ENCODE measurements around the gene XPNPEP2.

Gene XPNPEP2

DNA sequence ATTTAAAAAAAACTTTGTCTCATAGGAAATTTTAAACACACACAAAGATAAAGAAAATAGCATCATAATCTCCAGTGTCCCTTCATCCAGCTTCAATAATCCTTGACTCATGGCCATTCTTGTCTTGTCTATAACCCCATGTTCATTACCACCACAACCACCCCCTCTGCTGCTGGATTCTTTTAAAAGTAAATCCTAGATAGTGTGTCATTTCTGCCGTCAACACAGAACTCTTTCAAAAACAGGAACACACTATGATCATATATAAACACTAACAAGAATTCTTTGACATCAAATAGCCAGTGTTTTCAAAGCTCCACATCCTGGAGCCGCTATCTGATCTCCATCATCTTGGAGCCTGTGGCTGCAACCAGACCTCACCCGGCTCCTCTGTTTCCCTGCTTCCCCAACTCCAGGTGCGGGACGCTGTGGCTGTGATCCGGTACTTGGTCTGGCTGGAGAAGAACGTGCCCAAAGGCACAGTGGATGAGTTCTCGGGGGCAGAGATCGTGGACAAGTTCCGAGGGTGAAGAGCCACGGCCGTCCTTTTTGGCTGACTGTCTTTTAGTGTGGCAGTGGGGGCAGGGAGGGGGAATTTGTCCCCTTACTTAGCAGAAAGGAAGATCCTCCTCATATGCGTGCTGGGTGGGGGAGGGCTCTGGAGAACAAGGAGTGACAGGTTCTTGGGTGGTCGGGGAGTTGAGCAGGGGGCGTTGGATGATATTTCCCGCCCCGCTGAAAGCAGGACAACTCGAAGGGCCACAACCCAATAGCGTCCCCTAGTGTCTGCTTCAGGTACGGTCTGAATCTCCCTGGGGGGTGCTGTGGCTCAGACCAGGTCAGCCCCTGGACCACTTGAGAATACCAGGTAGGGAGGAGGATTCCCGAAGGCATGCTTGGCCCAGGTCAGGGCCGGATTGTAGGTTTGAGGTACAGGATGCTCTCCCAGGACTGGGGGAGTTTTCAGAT lies 15.6 kb downstream of the XPNPEP2 start:
- H3K4me3 ChIP-seq (ENCODE audit: low read length), result no peak overlapping the region
- TF ChIP-seq ZNF274 (IDR thresholded peaks at IDR 0.05; ENCODE audit: low read depth, low read length), result no peak

DNA sequence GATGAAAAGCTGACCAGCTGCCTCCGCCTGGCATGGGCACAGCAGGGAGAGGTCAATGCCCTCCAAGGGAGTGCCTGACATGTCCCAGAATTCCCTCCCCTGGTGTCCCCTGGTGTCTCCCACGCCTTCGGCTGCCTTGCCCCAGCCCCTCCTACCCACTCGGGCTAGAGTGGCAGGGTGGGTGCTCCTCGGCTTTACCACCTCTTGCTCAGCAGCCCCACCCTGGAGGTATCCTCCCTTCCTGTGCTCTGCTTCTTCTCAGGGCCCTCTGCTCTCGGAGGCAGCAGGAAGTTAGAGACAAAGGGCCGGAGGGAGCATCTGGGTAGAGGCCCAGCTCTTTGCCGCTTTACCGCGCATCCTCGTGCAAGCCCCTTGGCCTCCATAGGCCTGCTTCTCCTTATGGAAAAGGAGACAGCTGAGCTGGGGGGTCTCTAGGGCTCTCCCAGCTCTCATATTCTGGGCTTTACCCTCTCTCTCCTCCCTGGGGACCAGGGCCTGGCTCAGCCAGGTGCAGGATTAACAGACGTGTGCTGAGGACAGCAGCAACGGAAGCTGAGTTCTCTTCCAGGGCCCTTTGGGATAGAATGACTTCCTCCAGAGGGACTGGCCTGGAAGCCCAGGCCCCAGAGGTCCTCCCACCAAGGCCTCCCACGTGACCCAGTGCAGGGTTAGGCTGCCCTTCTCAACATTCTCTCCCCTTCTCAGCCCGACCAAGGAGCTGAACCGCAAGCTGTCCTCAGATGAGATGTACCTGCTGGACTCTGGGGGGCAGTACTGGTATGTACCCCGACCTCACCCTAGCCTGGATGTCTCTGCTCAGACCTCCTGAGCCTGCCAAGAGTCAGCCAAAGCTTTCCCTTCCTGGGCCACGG lies 17.2 kb downstream of the XPNPEP2 start:
- H3K4me3 ChIP-seq (ENCODE audit: low read length), result no peak overlapping the region
- no peak for TF ChIP-seq ZNF274 (IDR thresholded peaks at IDR 0.05; ENCODE audit: low read depth, low read length)

DNA sequence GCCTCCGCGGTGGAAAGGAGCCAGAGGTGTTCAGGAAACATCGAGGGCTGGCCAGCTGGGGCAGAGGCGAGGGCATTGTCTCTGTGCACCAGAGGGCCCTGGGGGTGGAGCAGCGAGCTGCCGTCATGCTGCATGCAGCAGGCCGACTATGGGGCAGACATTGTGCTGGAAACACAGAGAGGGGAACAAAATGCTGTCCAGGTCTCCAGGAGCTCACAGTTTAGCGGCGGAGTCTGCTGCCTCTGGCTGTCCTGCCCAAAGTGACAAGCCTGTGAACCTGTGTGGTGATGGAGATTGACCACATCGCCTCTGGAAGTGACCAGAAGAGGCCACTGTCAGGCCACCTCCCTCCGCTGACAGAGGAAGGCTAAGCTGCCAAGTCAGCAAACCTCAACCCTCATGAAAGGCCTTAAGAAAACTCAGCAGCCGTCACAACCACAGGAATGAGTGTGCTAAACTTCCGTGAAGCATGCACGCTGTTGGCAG lies 20.8 kb downstream of the XPNPEP2 start:
- TF ChIP-seq ZNF274 (IDR thresholded peaks at IDR 0.05; ENCODE audit: low read depth, low read length), result no peak
- no peak overlapping the region for H3K4me3 ChIP-seq (ENCODE audit: low read length)

DNA sequence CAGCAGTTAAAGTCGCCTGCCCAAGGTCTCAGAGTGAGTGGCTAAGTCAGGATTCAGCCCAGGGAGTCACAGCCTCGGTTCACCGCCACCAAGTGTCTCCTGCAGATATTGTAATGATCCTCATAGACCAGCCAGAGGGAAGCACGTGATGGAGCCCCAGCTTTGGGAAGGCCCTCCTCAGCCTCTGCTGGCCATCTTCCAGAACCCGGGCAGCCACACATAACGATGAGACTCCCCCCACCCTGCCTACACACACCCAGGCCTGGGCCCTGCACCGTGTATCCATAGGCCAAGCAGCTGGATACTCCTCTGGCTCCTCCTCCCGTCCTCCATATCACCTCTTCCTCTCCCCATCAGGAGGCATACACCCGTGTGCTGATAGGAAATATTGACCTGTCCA lies 21.4 kb downstream of the XPNPEP2 start:
- no peak overlapping the region for H3K4me3 ChIP-seq (ENCODE audit: low read length)
- no peak for TF ChIP-seq ZNF274 (IDR thresholded peaks at IDR 0.05; ENCODE audit: low read depth, low read length)

DNA sequence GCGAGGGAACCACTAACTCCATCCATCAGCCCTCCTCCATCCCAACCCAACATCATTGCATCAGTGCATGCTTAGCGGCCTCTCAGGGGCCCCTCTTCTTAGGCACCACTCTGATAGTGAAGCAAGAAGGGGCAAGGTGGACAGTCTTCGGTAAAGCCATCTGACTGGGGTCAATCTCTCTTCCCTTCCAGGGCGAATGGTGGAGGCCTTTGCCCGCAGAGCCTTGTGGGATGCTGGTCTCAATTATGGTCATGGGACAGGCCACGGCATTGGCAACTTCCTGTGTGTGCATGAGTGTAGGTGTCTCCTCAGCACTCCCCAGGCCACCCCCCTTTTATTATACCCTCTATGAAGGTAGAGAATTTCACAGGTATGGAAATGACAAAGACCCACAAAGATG lies 22.2 kb downstream of the XPNPEP2 start:
- H3K4me3 ChIP-seq (ENCODE audit: low read length), result no peak overlapping the region
- no peak for TF ChIP-seq ZNF274 (IDR thresholded peaks at IDR 0.05; ENCODE audit: low read depth, low read length)

DNA sequence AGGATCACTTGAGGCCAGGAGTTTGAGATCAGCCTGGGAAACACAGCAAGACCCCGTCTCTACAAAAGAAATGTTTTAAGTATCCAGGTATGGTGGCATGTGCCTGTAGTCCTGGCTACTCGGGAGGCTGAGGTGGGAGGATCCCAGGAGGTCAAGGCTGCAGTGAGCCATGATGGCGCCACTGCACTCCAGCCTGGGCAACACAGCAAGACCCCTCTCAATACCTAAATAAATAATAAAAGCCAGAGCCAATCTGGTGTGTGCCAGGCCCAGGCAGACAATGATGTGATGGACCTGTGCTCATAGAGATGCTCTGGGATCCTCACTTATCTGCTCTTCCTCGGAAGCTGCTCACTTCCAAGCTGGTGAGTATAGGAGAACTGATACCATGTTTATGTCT lies 22.8 kb downstream of the XPNPEP2 start:
- no peak for TF ChIP-seq ZNF274 (IDR thresholded peaks at IDR 0.05; ENCODE audit: low read depth, low read length)
- no peak overlapping the region for H3K4me3 ChIP-seq (ENCODE audit: low read length)

DNA sequence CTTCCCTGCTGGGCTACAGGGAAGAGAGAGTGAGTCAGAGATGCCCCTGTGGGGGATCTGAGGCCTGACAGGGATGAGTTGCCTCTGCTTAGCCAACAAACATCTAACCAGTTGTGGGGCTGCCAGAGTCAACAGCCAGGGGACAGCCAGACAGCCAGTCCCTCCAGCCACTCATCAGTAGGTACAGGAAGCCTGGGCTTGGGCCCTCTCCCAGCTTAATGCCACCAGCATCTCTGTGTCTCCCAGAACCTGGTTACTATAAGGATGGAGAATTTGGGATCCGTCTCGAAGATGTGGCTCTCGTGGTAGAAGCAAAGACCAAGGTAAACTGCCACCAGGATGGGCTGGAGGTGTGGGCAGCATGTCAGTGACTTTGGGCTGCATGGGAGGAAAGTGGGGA lies 23.7 kb downstream of the XPNPEP2 start:
- no peak overlapping the region for H3K4me3 ChIP-seq (ENCODE audit: low read length)
- no peak for TF ChIP-seq ZNF274 (IDR thresholded peaks at IDR 0.05; ENCODE audit: low read depth, low read length)

DNA sequence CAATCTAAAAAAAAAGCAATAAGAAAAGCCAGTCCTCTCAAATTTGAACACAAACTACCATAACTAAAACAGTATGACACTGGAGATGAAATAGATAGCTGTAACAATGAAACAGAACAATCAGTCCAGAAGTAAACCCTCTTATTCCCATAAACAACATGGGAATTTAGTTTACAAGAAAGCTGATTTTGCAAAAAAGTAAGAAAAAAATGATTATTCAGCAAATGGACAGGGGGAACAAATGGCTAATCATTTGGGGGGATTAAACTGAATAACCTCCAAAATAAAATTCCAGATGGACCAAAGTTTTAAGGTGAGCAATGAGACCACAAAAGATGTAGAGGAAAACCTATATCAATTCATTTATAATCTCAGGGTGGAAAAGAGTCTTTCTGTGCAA lies 24.9 kb downstream of the XPNPEP2 start:
- H3K4me3 ChIP-seq (ENCODE audit: low read length), result no peak overlapping the region
- TF ChIP-seq ZNF274 (IDR thresholded peaks at IDR 0.05; ENCODE audit: low read depth, low read length), result no peak

DNA sequence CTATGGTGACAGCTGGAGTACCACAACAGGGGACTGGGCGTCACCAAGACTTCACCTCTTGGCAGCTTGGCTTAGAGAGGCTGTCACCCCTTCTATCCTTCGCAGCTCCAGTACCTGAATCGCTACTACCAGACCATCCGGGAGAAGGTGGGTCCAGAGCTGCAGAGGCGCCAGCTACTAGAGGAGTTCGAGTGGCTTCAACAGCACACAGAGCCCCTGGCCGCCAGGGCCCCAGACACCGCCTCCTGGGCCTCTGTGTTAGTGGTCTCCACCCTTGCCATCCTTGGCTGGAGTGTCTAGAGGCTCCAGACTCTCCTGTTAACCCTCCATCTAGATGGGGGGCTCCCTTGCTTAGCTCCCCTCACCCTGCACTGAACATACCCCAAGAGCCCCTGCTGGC lies 29.4 kb downstream of the XPNPEP2 start:
- no peak for TF ChIP-seq ZNF274 (IDR thresholded peaks at IDR 0.05; ENCODE audit: low read depth, low read length)
- no peak overlapping the region for H3K4me3 ChIP-seq (ENCODE audit: low read length)

DNA sequence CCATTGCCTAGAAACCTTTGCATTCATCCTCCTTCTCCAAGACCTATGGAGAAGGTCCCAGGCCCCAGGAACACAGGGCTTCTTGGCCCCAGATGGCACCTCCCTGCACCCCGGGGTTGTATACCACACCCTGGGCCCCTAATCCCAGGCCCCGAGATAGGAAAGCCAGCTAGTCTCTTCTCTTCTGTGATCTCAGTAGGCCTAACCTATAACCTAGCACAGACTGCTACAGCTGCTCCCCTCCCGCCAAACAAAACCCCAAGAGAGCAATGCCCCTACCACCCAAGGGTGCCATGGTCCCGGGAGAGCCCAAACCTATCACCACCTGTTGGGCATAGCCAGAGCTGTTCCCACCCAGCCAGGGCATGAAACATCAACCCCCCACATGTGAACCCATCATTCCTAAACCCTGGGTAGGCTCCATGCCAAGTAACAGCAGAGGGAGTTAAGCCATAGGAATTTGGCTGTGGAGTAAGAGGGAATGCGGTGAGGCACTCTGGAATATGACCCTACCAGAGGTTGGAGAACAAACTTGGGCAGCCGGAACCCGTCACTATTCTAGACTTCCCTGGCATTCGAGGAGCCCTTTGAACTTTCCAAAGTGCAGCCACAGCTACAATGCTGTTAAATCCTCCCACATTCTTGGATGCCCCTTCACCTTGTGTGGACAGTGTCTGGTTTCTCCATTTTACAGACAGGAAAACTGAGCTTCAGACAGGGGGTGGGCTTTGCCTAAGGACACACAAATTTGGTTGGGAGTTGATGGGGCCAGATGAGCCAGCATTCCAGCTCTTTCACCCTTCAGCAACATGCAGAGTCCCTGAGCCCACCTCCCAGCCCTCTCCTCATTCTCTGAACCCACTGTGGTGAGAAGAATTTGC lies 30.0 kb downstream of the XPNPEP2 start:
- no peak overlapping the region; the same call in 1 of the 2 replicates for H3K4me3 ChIP-seq (ENCODE audit: low read length)
- TF ChIP-seq ZNF274 (IDR thresholded peaks at IDR 0.05; ENCODE audit: low read depth, low read length), result no peak

DNA sequence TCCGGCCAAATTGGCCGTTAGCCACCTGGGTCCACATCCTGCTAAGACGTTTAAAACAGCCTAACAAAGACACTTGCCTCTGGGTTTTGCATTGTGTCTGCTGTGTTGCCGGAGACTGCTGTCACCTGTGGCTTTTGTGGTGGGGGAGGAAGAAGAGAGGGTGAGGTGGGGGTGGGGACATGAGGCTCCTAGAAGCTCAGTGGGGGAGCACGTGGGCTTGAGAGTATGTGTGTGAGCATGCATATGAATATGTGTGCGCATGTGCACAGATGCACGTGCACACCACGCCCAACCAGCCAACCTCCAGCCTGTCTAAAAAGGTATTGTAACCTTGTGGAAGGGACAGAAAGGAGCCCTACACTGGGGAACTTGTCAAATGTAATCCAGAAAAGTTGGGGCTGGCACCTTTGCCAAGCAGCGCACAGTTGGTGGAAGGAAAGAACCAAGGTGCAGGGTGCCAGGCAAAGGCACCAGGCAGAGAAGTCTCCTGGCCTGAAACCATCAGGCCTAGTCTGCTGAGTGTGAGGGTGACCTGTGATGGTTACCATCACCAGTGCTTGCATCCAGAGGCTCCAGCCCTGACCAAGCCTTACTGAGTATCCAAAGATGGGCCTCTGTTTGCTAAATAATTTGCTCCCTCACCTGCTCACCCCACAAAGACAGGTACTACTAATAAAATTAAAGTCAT lies 30.8 kb downstream of the XPNPEP2 start:
- no peak overlapping the region; the same call in 1 of the 2 replicates for H3K4me3 ChIP-seq (ENCODE audit: low read length)
- no peak for TF ChIP-seq ZNF274 (IDR thresholded peaks at IDR 0.05; ENCODE audit: low read depth, low read length)

DNA sequence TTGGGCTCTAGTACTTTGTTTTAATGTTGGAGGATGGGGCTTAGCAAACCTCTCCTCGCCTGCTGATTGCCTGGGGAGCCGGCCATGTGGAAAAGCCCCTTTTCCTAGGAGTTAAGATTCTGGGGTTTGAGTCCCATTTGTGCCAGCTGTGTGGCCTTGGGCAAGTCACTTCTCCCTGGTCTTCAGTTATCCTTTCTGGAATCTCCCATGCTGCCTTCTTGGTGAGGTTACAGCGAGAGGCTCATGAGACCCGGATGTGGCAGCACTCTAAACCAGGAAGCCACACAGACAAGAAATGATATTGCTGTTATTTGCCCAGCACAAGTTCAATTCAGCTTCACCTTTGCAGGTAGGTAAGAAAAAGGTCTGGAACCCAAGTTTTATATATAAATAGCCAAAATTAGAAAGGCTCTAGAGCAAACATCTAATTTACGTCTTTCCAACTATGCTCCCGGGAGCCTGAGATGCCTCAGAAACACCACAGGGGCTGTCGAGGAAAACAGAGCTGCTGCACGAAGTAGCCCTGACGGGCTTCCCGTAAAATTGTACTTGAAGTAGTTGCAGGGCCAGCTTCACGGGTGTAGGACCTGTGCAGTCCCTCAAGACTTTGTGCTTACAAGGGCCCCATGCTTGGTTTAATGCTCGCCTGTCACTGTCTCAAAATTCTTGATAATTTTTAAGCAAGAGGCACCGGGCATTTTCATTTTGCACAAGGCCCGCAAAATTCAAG lies 32.7 kb downstream of the XPNPEP2 start:
- no peak for TF ChIP-seq ZNF274 (IDR thresholded peaks at IDR 0.05; ENCODE audit: low read depth, low read length)
- H3K4me3 ChIP-seq (ENCODE audit: low read length), result no peak overlapping the region
